H1 (cell line): Measurements from ENCODE around the gene XPO1. TPM values are rescaled to one million over a fixed set of nuclear protein-coding genes. Genes with fewer than 3 reads are reported as not detected.

Experiments
- CTCF ChIA-PET: fragments of 300-600 bp; sonication (Branson Sonifier 250); formaldehyde crosslinking; loops from one replicate; lab custom pipeline; 2021; ENCODE audit not compliant: partially characterized antibody; lab: Charles Lee
- POLR2A ChIA-PET: fragments of 300-600 bp; sonication (Branson Sonifier 250); formaldehyde crosslinking; loops from one replicate; lab custom pipeline; 2021; ENCODE audit warnings: inconsistent platforms; ENCODE audit not compliant: partially characterized antibody; lab: Charles Lee
- DNase-seq, 2 experiments: peaks; one replicate each; pipeline versions ENCODE4 v3.0.0 to v3.0.0-alpha.2; 2010 to 2022; ENCODE audit warnings: low spot score in 2 of 2, low read depth in 1 of 2, mixed read lengths in 1 of 2
- FAIRE-seq: peaks from 2 replicates; lab custom pipeline; 2011; peaks lifted over from hg19 to GRCh38; lab: Jason Lieb, UNC
- H2AFZ ChIP-seq: 2 replicates; pipeline ENCODE4 v1.8.1; 2012; ENCODE audit warnings: low read length, inconsistent platforms
- H2AK5ac ChIP-seq: 2 replicates; pipeline ENCODE4 v1.6.1; 2013; ENCODE audit warnings: low read depth, low read length
- H2BK120ac ChIP-seq: replicated peaks from 2 replicates; pipeline ENCODE3; 2013; ENCODE audit warnings: low read depth, low read length, inconsistent platforms
- H2BK12ac ChIP-seq: 2 replicates; pipeline ENCODE4 v1.6.1; 2013; ENCODE audit warnings: low read depth, low read length
- H2BK15ac ChIP-seq: 2 replicates; pipeline ENCODE4 v1.6.1; 2013; ENCODE audit warnings: low read length
- H2BK20ac ChIP-seq: 2 replicates; pipeline ENCODE4 v1.6.1; 2013; ENCODE audit warnings: low read length
- H2BK5ac ChIP-seq: 2 replicates; pipeline ENCODE4 v1.6.1; 2013; ENCODE audit warnings: low read depth, low read length
- H3K14ac ChIP-seq: 2 replicates; pipeline ENCODE4 v1.6.1; 2013; ENCODE audit warnings: inconsistent platforms; ENCODE audit not compliant: insufficient read length
- H3K18ac ChIP-seq: 2 replicates; pipeline ENCODE4 v1.6.1; 2013; ENCODE audit warnings: low read length; ENCODE audit errors: extremely low read depth
- H3K23ac ChIP-seq: 2 replicates; pipeline ENCODE4 v1.6.1; 2013; ENCODE audit warnings: inconsistent platforms; ENCODE audit not compliant: insufficient read length
- H3K23me2 ChIP-seq: 2 replicates; pipeline ENCODE4 v1.6.1; 2013; ENCODE audit warnings: low read depth, low read length
- H3K27ac ChIP-seq: 2 replicates; pipeline ENCODE4 v1.6.1; 2011; ENCODE audit warnings: low read depth, low read length, inconsistent platforms
- H3K27me3 ChIP-seq, 4 experiments: replicated peaks in 1 of 4; 1 replicate in 1 of 4; 2 replicates in 3 of 4; pipeline versions ENCODE4 v1.6.1 to v1.8.1; 2011 to 2013; ENCODE audit warnings: low read length in 3 of 4, mild to moderate bottlenecking in 3 of 4, inconsistent platforms in 2 of 4, mixed read lengths in 2 of 4, moderate library complexity in 1 of 4; ENCODE audit not compliant: control insufficient read depth in 3 of 4, insufficient read depth in 3 of 4; ENCODE audit errors: extremely low read depth in 1 of 4
- H3K36me3 ChIP-seq, 4 experiments: 2 replicates each; pipeline versions ENCODE4 v1.6.1 to v1.8.1; 2011 to 2013; ENCODE audit warnings: mild to moderate bottlenecking in 4 of 4, low read length in 3 of 4, moderate library complexity in 2 of 4, control low read depth in 1 of 4, inconsistent platforms in 1 of 4; ENCODE audit not compliant: insufficient read depth in 4 of 4, control insufficient read depth in 2 of 4
- H3K4ac ChIP-seq: replicated peaks from 2 replicates; pipeline ENCODE3; 2013; ENCODE audit warnings: low read length, low read depth, mixed read lengths, inconsistent platforms; ENCODE audit not compliant: insufficient read length
- H3K4me1 ChIP-seq, 4 experiments: replicated peaks in 1 of 4; 1 replicate in 1 of 4; 2 replicates in 3 of 4; pipeline versions ENCODE4 v1.6.1 to v1.8.1; 2011 to 2013; ENCODE audit warnings: low read length in 3 of 4, inconsistent platforms in 2 of 4, mixed read lengths in 1 of 4; ENCODE audit not compliant: insufficient read depth in 4 of 4, control insufficient read depth in 3 of 4
- H3K4me2 ChIP-seq, 2 experiments: 2 replicates each; pipeline versions ENCODE4 v1.6.1 to v1.8.1; 2011 to 2013; ENCODE audit warnings: low read depth in 2 of 2, low read length in 2 of 2, control low read depth in 1 of 2, inconsistent platforms in 1 of 2, mild to moderate bottlenecking in 1 of 2; ENCODE audit not compliant: insufficient read depth in 1 of 2
- H3K4me3 ChIP-seq, 4 experiments: fragments of 200-600, 300-600 bp in 1 of 4; sonication (generic), shearing (Covaris generic), sonication (Bioruptor Twin) in 1 of 4; 2 replicates each; pipeline versions ENCODE4 v1.5.1 to v1.8.1; 2011 to 2016; ENCODE audit warnings: low read length in 4 of 4, low read depth in 3 of 4, control low read depth in 2 of 4, inconsistent platforms in 2 of 4, mild to moderate bottlenecking in 2 of 4, mixed read lengths in 1 of 4, moderate library complexity in 1 of 4; ENCODE audit not compliant: insufficient read depth in 2 of 4; ENCODE audit errors: extremely low read depth in 1 of 4
- H3K56ac ChIP-seq: replicated peaks from 2 replicates; pipeline ENCODE3; 2013; ENCODE audit warnings: low read depth, mild to moderate bottlenecking, mixed read lengths, low read length, inconsistent platforms; ENCODE audit not compliant: insufficient read length
- H3K79me1 ChIP-seq: 2 replicates; pipeline ENCODE4 v1.6.1; 2013; ENCODE audit warnings: low read depth, low read length, control low read depth
- H3K79me2 ChIP-seq, 2 experiments: 2 replicates each; pipeline versions ENCODE4 v1.6.1 to v1.8.1; 2012 to 2013; ENCODE audit warnings: low read length in 2 of 2, mild to moderate bottlenecking in 2 of 2, inconsistent platforms in 1 of 2; ENCODE audit not compliant: insufficient read depth in 2 of 2, control insufficient read depth in 1 of 2
- H3K9ac ChIP-seq, 4 experiments: replicated peaks in 1 of 4; 1 replicate in 1 of 4; 2 replicates in 3 of 4; pipeline versions ENCODE4 v1.6.1 to v1.8.1; 2011 to 2013; ENCODE audit warnings: low read depth in 3 of 4, low read length in 3 of 4, control low read depth in 2 of 4, mild to moderate bottlenecking in 2 of 4, moderate library complexity in 2 of 4, inconsistent platforms in 1 of 4; ENCODE audit errors: extremely low read depth in 1 of 4
- H3K9me3 ChIP-seq, 2 experiments: 2 replicates each; pipeline versions ENCODE4 v1.6.1 to v1.8.1; 2012 to 2013; ENCODE audit warnings: mild to moderate bottlenecking in 2 of 2, moderate library complexity in 2 of 2, control low read depth in 1 of 2, inconsistent platforms in 1 of 2, low read depth in 1 of 2, low read length in 1 of 2, mixed read lengths in 1 of 2; ENCODE audit not compliant: insufficient read depth in 2 of 2
- H4K20me1 ChIP-seq, 2 experiments: replicated peaks in 1 of 2; 2 replicates each; pipeline versions ENCODE3 to v1.8.1; 2011 to 2013; ENCODE audit warnings: inconsistent platforms in 2 of 2, low read length in 2 of 2, mild to moderate bottlenecking in 1 of 2; ENCODE audit not compliant: insufficient read depth in 2 of 2, control insufficient read depth in 1 of 2
- H4K5ac ChIP-seq: 2 replicates; pipeline ENCODE4 v1.6.1; 2013; ENCODE audit warnings: low read length, low read depth, mixed read lengths, inconsistent platforms; ENCODE audit not compliant: insufficient read length
- H4K8ac ChIP-seq: 2 replicates; pipeline ENCODE4 v1.8.0; 2013; ENCODE audit warnings: mild to moderate bottlenecking, moderate library complexity, low read length, inconsistent platforms; ENCODE audit not compliant: insufficient read depth; ENCODE audit errors: extremely low read depth
- H4K91ac ChIP-seq: replicated peaks from 2 replicates; pipeline ENCODE3; 2013; ENCODE audit warnings: low read length, mixed read lengths, inconsistent platforms; ENCODE audit not compliant: insufficient read length
- BCL11A ChIP-seq, 2 experiments: IDR thresholded peaks; one replicate each; pipeline ENCODE4 v1.6.1; 2011; ENCODE audit warnings: low read depth in 2 of 2, low read length in 2 of 2, mild to moderate bottlenecking in 2 of 2
- BRCA1 ChIP-seq: IDR thresholded peaks from 2 replicates; pipeline ENCODE4 v1.6.1; 2012; ENCODE audit warnings: low read depth, low read length, improper control_type of control experiment
- CBX5 ChIP-seq: fragments of 300-800, 300-1000 bp; sonication (generic); IDR thresholded peaks from 2 replicates; pipeline ENCODE4 v1.7.1; 2016; ENCODE audit warnings: antibody characterized with exemption, low read length, low read depth
- NANOG ChIP-seq: IDR thresholded peaks from 2 replicates; pipeline ENCODE4 v1.6.1; 2011; ENCODE audit warnings: low read length, low read depth, mild to moderate bottlenecking, inconsistent platforms; ENCODE audit not compliant: insufficient read depth, poor library complexity, severe bottlenecking
- NRF1 ChIP-seq: IDR thresholded peaks from 2 replicates; pipeline ENCODE4 v1.6.1; 2011; ENCODE audit warnings: mild to moderate bottlenecking, low read depth, low read length, improper control_type of control experiment
- RBBP5 ChIP-seq: IDR thresholded peaks from 2 replicates; pipeline ENCODE4 v1.7.1; 2012; ENCODE audit warnings: low read depth, mild to moderate bottlenecking, inconsistent platforms, low read length, moderate library complexity, borderline replicate concordance
- SIX5 ChIP-seq: IDR thresholded peaks from 2 replicates; pipeline ENCODE4 v1.6.1; 2011; ENCODE audit warnings: mild to moderate bottlenecking, low read depth, low read length
- TBP ChIP-seq: IDR thresholded peaks from 2 replicates; pipeline ENCODE4 v1.6.1; 2011; ENCODE audit warnings: low read depth, low read length, improper control_type of control experiment
- WGBS, 2 experiments: shearing (Covaris generic) in 1 of 2; methylation state at CpG; one replicate each; pipeline versions ENCODE4 v1.1.6 to v1.1.7; 2013 to 2015; ENCODE audit warnings: low lambda C conversion rate in 2 of 2, mixed read lengths in 2 of 2, inconsistent platforms in 1 of 2, low coverage in 1 of 2, missing lambda C conversion rate in 1 of 2; ENCODE audit not compliant: insufficient replicate concordance in 2 of 2, insufficient coverage in 1 of 2, insufficient read length in 1 of 2; ENCODE audit errors: extremely low coverage in 1 of 2, missing lambda C conversion rate in 1 of 2; 5-methylcytosine and 5-hydroxymethylcytosine counted together
- polyA plus RNA-seq, 7 experiments: library from polyadenylated mRNA; depleted of rRNA in 3 of 7; stranded (reverse) in 5 of 7; unstranded in 2 of 7; fragments of >200 nt in 5 of 7; fragments of 200-250 nt in 2 of 7; gene quantifications; 1 replicate in 5 of 7; 2 replicates in 1 of 7; 4 replicates in 1 of 7; pipeline versions ENCODE4 v1.2.1 to v1.2.3, GENCODE V29; 2011 to 2013; ENCODE audit warnings: missing spikeins in 2 of 7, mixed read lengths in 2 of 7
- total RNA-seq: library from RNA; stranded (reverse); fragmentation: NEBNext Ultra II Directional; extraction: Animal tissue kit (Norgen Biotek cat#: 25700); gene quantifications from 2 replicates; pipeline ENCODE4 v1.2.1, GENCODE V29; 2021
- TF ChIP-seq, protein P1 (sequence below): IDR thresholded peaks from 2 replicates; pipeline ENCODE4 v1.6.1; 2012; ENCODE audit warnings: low read length, inconsistent platforms

XPO1 gene
- total and polyA plus RNA-seq, 2 of the 8 experiments (the other 6 are each of a cell fraction or from before 2014, with no cell fraction given): 110 to 296 TPM

DNA sequence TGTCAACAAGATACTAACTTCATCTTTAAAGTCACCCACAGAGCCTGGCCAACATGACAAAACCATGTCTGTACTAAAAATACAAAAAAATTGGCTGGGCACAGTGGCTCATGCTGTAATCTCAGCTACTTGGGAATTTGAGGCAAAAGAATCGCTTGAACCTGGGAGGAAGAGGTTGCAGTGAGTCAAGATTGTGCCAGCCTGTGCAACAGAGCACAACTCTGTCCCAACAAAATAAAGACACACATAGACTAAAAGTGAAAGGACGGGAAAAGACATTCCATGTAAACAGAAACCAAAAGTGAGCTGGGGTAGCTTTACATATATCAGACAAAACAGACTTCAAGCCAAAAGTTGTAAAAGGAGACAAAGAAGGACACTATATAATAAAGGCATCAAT is 102.1 kb downstream of the XPO1 start:
- POLR2A ChIA-PET: interaction anchor here (0.8 to 1.3 kb wide), 2 partner anchors 19 to 24 kb away, joined by 3 to 4 read pairs; no protein-coding TSS in a partner anchor
- H3K79me2 ChIP-seq: peaks cover 29 to 98% of the 10 kb centered on the region in 2 experiments
- CTCF ChIA-PET: interaction anchor here (4.8 kb wide), 1 partner anchor 10 kb away, joined by 24 read pairs; no protein-coding TSS in a partner anchor
- no peaks in the 10 kb centered on the region for H3K27me3 ChIP-seq
- H3K36me3 ChIP-seq: no peaks in the 10 kb centered on the region
- H2BK20ac ChIP-seq: no peak overlapping the region
- no peak overlapping the region; the same call in 1 of the 2 replicates for H3K18ac ChIP-seq
- no peak overlapping the region for H2BK12ac ChIP-seq
- no peak overlapping the region for H4K5ac ChIP-seq
- H3K23me2 ChIP-seq: no peaks in the 10 kb centered on the region
- FAIRE-seq (no peak), DNase-seq (no peak)
- H3K4me3 ChIP-seq: no peak overlapping the region
- WGBS, 2 experiments: 86% methylated on average over 2 of the region's 2 CpGs; no CpG with 5 or more reads in 1 of the 2 experiments
- no peak overlapping the region for H2AFZ ChIP-seq
- H4K91ac ChIP-seq: no peak overlapping the region
- H3K9ac ChIP-seq: no peak overlapping the region
- H3K9me3 ChIP-seq: no peaks in the 10 kb centered on the region
- H4K20me1 ChIP-seq: peaks cover 21 to 33% of the 10 kb centered on the region in 2 experiments
- H3K4me2 ChIP-seq: no peak overlapping the region
- H3K79me1 ChIP-seq: peaks cover 28% of the 10 kb centered on the region
- no peak overlapping the region for H2BK120ac ChIP-seq
- no peak overlapping the region for H3K14ac ChIP-seq
- H3K23ac ChIP-seq: no peak overlapping the region
- no peak overlapping the region for H2BK15ac ChIP-seq
- H3K4me1 ChIP-seq: peaks cover 0 to 16% (median 5%) of the 10 kb centered on the region in 4 experiments; a peak in 6 of 7 replicates
- no peak overlapping the region for H4K8ac ChIP-seq
- H2AK5ac ChIP-seq: no peak overlapping the region
- no peak overlapping the region for H2BK5ac ChIP-seq
- no peak overlapping the region for H3K56ac ChIP-seq
- no peak overlapping the region for H3K4ac ChIP-seq
- H3K27ac ChIP-seq: no peak overlapping the region
- TF ChIP-seq BRCA1 (no peak), RBBP5 (no peak), NANOG (no peak), BCL11A (IDR thresholded peaks at IDR 0.05; ENCODE audit: low read depth in 2 of 2, low read length in 2 of 2) (no peak), SIX5 (no peak), NRF1 (no peak), CBX5 (no peak), TBP (no peak)
- TF ChIP-seq, protein P1, sequence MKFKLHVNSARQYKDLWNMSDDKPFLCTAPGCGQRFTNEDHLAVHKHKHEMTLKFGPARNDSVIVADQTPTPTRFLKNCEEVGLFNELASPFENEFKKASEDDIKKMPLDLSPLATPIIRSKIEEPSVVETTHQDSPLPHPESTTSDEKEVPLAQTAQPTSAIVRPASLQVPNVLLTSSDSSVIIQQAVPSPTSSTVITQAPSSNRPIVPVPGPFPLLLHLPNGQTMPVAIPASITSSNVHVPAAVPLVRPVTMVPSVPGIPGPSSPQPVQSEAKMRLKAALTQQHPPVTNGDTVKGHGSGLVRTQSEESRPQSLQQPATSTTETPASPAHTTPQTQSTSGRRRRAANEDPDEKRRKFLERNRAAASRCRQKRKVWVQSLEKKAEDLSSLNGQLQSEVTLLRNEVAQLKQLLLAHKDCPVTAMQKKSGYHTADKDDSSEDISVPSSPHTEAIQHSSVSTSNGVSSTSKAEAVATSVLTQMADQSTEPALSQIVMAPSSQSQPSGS: no peak
